Loucy (cell line): ENCODE data around the gene RALGPS2.

Source experiments
- H2AFZ ChIP-seq: fragments of 200-600 bp; sonication (generic); 2 replicates; pipeline ENCODE4 v1.6.0; 2016; ENCODE audit warnings: antibody characterized with exemption, mild to moderate bottlenecking, low read length, moderate library complexity
- H3F3A ChIP-seq: fragments of 200-600 bp; 2 replicates; pipeline ENCODE4 v1.6.0; 2016; ENCODE audit warnings: antibody characterized with exemption, low read depth, mild to moderate bottlenecking
- H3K27me3 ChIP-seq: fragments of 200-600 bp; sonication (generic); 2 replicates; pipeline ENCODE4 v1.6.1; 2014; ENCODE audit warnings: low read length, mild to moderate bottlenecking; ENCODE audit not compliant: insufficient read depth, poor library complexity, severe bottlenecking
- H3K36me3 ChIP-seq: fragments of 200-600 bp; sonication (generic); 2 replicates; pipeline ENCODE4 v1.6.1; 2016; ENCODE audit warnings: low read length; ENCODE audit not compliant: insufficient read depth
- H3K4me1 ChIP-seq: fragments of 200-600 bp; sonication (generic); 2 replicates; pipeline ENCODE4 v1.5.1; 2014; ENCODE audit warnings: low read length, mild to moderate bottlenecking; ENCODE audit not compliant: insufficient read depth, poor library complexity, severe bottlenecking
- H3K4me2 ChIP-seq: fragments of 200-600 bp; sonication (generic); 2 replicates; pipeline ENCODE4 v1.6.0; 2014; ENCODE audit warnings: antibody characterized with exemption, low read length, low read depth, mild to moderate bottlenecking; ENCODE audit not compliant: poor library complexity, severe bottlenecking
- H3K4me3 ChIP-seq: fragments of 200-600 bp; sonication (generic); 2 replicates; pipeline ENCODE4 v1.5.1; 2014; ENCODE audit warnings: low read length, mild to moderate bottlenecking, mixed read lengths; ENCODE audit not compliant: poor library complexity, severe bottlenecking
- H3K79me2 ChIP-seq: fragments of 200-600 bp; sonication (generic); 2 replicates; pipeline ENCODE4 v1.6.1; 2014; ENCODE audit warnings: low read length; ENCODE audit not compliant: insufficient read depth
- H3K9ac ChIP-seq: fragments of 200-600 bp; sonication (generic); 2 replicates; pipeline ENCODE4 v1.6.0; 2014; ENCODE audit warnings: mild to moderate bottlenecking, low read depth, low read length, moderate library complexity; ENCODE audit not compliant: poor library complexity, severe bottlenecking
- H3K9me2 ChIP-seq: fragments of 200-600 bp; sonication (generic); replicated peaks from 2 replicates; pipeline ENCODE4 v1.6.1; 2016; ENCODE audit warnings: low read depth, low read length, mixed read lengths
- H3K9me3 ChIP-seq: fragments of 200-600 bp; sonication (generic); 2 replicates; pipeline ENCODE4 v1.6.1; 2014; ENCODE audit warnings: mild to moderate bottlenecking, antibody characterized with exemption, low read length, low read depth; ENCODE audit not compliant: insufficient read depth
- H4K20me1 ChIP-seq: fragments of 200-600 bp; sonication (generic); 2 replicates; pipeline ENCODE4 v1.6.0; 2014; ENCODE audit warnings: antibody characterized with exemption, low read length, mild to moderate bottlenecking; ENCODE audit not compliant: insufficient read depth, poor library complexity, severe bottlenecking
- CTCF ChIP-seq: fragments of 200-600 bp; sonication (generic); conservative IDR thresholded peaks from 2 replicates; pipeline ENCODE4 v1.5.1; 2014; ENCODE audit warnings: mild to moderate bottlenecking, antibody characterized with exemption, low read length
- EZH2phosphoT487 ChIP-seq: fragments of 200-600 bp; IDR thresholded peaks from 2 replicates; pipeline ENCODE4 v1.6.1; 2018; ENCODE audit warnings: antibody characterized with exemption, mild to moderate bottlenecking, moderate library complexity, borderline replicate concordance

The RALGPS2 gene

GRCh38 chr1:178933709-178934490 is 208.9 kb downstream of the RALGPS2 start:
- H3F3A ChIP-seq: no peaks in the 10 kb centered on the region
- H2AFZ ChIP-seq: no peak overlapping the region
- no peak overlapping the region for H3K4me2 ChIP-seq
- H3K9me2 ChIP-seq: no peaks in the 10 kb centered on the region
- H4K20me1 ChIP-seq: no peaks in the 10 kb centered on the region
- TF ChIP-seq CTCF (no peak), EZH2phosphoT487 (no peak)
- H3K4me1 ChIP-seq: peaks cover 11% of the 10 kb centered on the region
- H3K27me3 ChIP-seq: no peaks in the 10 kb centered on the region
- H3K9me3 ChIP-seq: no peaks in the 10 kb centered on the region
- no peaks in the 10 kb centered on the region for H3K79me2 ChIP-seq
- H3K36me3 ChIP-seq: no peaks in the 10 kb centered on the region
- H3K4me3 ChIP-seq: no peak overlapping the region
- no peak overlapping the region for H3K9ac ChIP-seq

GRCh38 chr1:178934546-178934945 is 209.5 kb downstream of the RALGPS2 start:
- H3F3A ChIP-seq: no peaks in the 10 kb centered on the region
- H3K4me3 ChIP-seq: no peak overlapping the region
- no peak for TF ChIP-seq CTCF
- TF ChIP-seq EZH2phosphoT487: no peak
- no peaks in the 10 kb centered on the region for H3K36me3 ChIP-seq
- H3K4me2 ChIP-seq: no peak overlapping the region
- H3K9me2 ChIP-seq: no peaks in the 10 kb centered on the region
- no peaks in the 10 kb centered on the region for H3K27me3 ChIP-seq
- H3K4me1 ChIP-seq: peaks cover 11% of the 10 kb centered on the region
- no peaks in the 10 kb centered on the region for H4K20me1 ChIP-seq
- H3K79me2 ChIP-seq: no peaks in the 10 kb centered on the region
- H2AFZ ChIP-seq: no peak overlapping the region
- no peaks in the 10 kb centered on the region for H3K9me3 ChIP-seq
- no peak overlapping the region for H3K9ac ChIP-seq

GRCh38 chr1:178935610-178936009 is 210.6 kb downstream of the RALGPS2 start:
- no peaks in the 10 kb centered on the region for H3K27me3 ChIP-seq

More at GRCh38 chr1:178935610-178936009, 210.6 kb downstream of the RALGPS2 start:
- Histone ChIP-seq H3K9me2 (no peaks in the 10 kb centered on the region), H3K4me2 (no peak overlapping the region), H3F3A (no peaks in the 10 kb centered on the region), H3K9ac (no peak overlapping the region), H3K4me1 (peaks cover 11% of the 10 kb centered on the region), H3K79me2 (no peaks in the 10 kb centered on the region), H3K4me3 (no peak overlapping the region), H3K9me3 (no peaks in the 10 kb centered on the region), H3K36me3 (no peaks in the 10 kb centered on the region), H2AFZ (no peak overlapping the region), H4K20me1 (no peaks in the 10 kb centered on the region)
- no peak for TF ChIP-seq EZH2phosphoT487
- TF ChIP-seq CTCF: no peak
